CD4-positive, alpha-beta T cell treated with Interferon gamma for 1 hour (primary cell): ENCODE measurements around the gene ACKR3.

Experiments used
- DNase-seq: peaks from one replicate; pipeline ENCODE4 v3.0.0-alpha.2; 2020

ACKR3 gene

GRCh38 chr2:236550701-236551465, 18.7 kb upstream of the ACKR3 start:
- no peak for DNase-seq

- DNase-seq: no peak
Observed at GRCh38 chr2:236551471-236552211, 18.0 kb upstream of the ACKR3 start.

DNA sequence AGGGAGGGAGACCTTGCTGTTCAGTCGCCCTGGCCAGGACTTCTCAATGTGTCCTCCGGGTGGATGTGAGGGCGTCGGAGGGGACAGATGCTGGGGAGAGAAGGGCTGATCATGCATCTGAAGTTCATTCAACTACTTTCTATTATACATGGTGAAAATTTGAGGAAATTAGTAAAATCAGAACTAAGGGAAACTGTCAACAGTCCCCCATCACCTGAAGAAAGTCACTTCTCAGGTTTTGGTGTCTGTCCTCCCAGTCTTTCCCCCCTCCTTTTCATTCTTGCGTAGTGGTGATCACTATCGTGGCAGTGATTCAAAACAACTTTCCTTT, 17.4 kb upstream of the ACKR3 start:
- DNase-seq: no peak

GRCh38 chr2:236552581-236553363, 16.9 kb upstream of the ACKR3 start:
- DNase-seq: no peak

DNA sequence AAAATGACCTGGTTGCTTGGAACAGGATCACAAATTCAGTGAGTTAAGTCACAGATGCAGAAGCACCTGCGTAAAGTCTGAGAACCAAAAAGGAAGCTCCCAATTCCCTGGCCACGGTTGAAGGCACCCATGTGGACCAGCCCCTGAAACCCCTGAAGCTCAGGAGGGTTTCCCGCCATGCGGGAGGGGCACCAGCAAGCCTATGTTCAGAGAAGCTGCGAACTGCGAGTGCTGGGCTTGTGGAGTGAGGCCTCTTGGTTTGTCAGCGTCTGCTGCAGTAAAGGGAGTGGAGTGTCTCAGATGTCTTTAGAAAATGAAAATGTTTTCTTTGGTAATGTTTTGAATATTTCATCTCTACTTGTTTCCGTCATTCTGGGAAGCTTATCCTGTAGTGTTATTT, 16.1 kb upstream of the ACKR3 start:
- no peak for DNase-seq

GRCh38 chr2:236554629-236555282, 14.9 kb upstream of the ACKR3 start:
- DNase-seq: no peak

- DNase-seq: no peak
Observed at GRCh38 chr2:236555481-236555880, 14.1 kb upstream of the ACKR3 start.

- no peak for DNase-seq
Observed at GRCh38 chr2:236557306-236558030, 12.2 kb upstream of the ACKR3 start.

GRCh38 chr2:236558036-236558435, 11.6 kb upstream of the ACKR3 start:
- DNase-seq: no peak

DNA sequence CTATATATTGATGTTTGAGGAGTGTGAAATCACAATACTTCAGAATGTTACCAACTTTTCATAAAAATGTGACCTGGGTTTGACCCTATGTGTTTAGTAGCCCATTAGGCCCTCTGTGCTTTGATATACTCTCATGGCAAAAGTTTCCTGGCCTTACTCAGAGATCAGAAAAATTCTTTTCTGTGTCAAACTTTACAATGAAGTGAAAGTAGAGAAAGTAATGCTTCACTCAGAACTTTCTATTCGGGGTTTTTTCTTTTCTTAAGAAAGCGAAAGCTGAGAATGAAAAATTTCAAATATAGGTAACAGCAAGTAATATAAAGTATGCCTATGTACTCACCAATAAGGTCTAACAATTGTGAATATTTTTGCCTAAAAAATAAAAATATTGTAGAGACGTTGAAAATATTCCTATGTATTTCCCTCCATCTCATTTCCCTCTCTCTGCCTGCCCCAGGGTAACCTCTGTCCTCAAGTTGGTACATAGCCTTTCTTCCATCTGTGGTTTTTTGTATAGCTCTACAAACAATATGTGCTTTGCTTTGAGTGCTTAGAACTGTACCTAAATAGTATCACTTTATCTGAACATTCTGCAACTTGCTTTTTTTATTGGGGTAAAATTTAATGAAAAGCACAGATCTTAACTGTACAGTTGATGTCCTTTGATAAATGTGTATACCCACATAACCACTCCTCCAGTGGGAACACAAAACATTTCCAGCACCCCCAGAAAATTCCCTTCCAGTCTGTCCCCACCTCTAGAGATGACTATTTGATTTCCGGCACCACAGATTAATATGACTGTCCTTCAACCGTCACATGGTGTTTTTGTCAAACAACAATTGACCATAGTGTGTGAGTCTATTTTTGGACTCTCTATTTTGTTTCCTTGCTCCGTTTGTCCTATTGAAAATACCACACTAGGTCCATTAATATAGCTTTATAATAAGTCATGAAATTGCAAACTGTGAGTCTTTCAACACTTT, 10.3 kb upstream of the ACKR3 start:
- no peak for DNase-seq

- no peak for DNase-seq
Observed at GRCh38 chr2:236561874-236562273, 7.8 kb upstream of the ACKR3 start.

DNA sequence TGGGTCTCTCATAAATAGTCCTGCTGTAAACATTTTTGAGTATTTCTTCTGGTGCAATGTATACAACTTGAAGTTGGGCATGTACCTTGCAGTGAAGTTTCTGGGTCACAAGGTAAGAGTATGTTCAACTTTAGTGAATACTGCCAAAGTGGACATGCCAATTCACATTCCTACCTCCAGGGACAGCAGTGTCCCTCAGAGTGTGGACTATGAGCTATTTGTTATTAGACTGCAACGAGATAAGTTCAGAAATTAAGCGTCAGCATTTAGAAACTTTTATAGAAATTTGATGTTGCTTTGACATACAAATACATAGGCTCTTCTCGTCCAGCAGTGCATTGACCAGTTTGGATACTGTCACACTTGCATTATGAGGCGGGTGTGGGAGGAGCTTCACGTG, 7.2 kb upstream of the ACKR3 start:
- DNase-seq: no peak

DNA sequence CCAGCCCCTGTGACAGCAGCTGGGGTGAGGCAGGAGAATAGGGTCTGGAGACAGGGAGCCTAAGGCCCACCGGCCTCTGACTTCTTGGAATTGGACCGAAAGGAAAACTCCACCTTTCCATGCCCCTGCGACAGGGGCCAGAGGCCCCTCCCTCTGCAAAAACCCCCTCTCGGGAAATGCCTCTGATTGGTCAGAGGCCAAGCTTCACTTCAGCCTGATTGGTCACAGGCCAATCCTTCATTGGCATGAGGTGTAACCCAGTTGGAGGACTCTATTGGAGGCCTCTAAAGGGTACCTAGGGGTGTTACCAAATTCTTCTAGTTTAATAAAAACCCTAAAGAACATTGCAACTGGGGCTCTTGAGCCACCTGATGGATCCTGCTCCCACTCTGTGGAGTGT, 5.7 kb upstream of the ACKR3 start:
- DNase-seq: no peak

DNA sequence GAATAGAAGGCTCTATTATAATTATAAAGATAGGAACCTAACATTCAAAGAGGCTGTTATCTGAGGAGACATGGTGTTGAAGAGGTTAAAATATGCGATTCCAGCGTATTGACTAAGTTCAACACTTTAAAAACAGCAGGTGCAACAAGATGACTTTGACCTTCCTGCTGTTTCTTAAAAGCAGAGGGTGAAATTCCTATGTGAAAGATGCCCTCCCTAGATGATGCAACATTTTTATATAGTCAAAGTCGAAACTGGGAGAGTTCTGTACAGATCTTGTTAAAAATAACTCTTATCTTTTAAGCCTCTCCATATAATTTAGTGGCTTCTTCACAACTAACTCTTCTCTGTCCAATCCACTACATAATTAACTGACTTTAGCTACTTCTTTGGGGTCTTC, 4.4 kb upstream of the ACKR3 start:
- DNase-seq: no peak

- DNase-seq: no peak
Observed at GRCh38 chr2:236565879-236566402, 3.7 kb upstream of the ACKR3 start.

DNA sequence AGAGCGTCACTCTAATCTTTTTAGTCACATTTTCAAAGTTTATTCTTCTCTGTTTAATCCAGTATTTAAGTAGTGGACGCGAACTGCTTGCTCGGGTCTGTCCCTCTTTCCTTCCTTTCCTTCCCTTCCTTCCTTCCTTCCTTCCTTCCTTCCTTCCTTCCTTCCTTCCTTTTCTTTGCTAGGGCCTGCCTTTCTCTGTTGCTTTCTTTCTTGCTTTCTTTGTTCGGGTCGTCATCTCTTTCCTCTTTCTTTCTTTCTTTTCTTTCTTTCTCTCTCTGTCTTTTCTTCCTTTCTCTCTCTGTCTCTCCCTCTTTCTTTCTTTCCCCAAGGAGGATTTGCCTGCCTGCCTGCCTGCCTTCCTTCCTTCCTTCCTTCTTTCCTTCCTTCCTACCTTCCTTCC, 3.0 kb upstream of the ACKR3 start:
- no peak for DNase-seq

DNA sequence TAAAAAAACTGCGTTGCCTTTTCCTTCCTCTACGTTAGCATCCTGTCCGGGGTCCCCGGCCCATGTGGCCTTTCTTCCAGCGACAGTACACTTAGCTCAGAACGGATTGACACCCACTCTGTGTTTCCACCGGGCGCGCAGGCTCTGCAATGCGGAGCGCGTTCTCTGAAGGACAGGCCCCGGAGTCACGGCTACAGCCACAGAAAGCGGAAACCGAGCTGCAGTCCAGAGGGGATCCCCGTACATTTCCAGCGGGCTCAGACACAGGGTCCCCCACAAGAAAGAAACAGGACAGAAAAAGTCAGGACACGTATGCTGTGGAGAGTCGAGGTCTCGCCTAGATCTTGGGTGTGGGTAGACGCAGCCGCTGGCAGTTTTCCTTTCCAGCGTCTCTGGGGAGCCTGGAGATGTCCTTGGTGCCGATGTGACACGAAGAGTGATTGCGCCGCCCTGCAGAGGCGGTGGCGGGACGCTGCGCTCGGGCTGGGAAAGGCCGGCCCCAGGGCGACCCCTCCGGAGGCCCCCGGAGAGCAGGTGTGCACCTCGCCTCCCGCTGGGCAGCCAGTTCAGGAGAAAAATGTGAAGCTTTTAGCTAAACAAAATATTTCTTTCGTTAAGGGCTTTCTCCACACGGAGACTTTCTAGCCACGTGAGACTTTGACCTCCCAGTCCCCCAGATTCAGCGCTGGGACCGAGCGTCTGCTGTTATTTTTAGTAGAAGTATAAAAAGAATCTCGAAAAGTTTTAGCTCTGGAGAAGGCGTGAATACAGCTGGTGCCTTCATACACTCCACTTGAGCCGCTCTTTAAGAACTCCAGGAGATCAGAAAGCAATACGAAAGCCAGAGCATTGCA, 1.3 kb upstream of the ACKR3 start:
- DNase-seq: peak; percentile 29

DNA sequence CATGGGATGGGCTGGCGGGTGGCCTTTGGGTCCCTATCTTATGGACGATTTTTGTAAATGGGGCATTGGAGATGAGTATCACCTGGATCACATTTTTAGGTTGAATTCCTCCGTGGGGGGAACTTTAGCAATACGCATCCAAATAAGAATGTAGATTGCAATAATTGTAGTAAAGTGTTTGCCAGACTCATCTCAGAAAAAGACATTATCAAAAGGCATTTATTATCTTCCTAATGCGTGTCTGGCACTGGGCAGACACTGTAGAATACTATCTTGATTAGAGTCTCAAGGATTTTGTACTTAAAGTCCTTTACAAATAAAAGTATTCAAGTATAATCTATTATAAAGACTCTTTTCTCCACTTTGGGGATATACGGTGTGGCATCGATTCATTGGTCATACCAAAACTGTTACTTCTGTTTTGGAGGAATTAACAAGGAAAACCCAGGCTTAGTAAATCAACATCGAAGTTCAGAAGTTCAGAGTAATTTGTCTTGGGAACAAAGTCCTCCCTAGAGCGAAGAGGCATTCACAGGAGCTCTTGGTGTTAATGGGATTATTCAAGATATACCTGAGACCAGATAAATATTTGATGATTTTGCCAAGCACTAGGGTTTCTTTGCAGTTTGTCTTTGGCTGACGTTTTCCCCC, 578 bp upstream of the ACKR3 start:
- no peak for DNase-seq

GRCh38 chr2:236570081-236570868, 650 bp downstream of the ACKR3 start:
- DNase-seq: no peak
